ENCODE data around the gene FARS2.

Gene FARS2

DNA sequence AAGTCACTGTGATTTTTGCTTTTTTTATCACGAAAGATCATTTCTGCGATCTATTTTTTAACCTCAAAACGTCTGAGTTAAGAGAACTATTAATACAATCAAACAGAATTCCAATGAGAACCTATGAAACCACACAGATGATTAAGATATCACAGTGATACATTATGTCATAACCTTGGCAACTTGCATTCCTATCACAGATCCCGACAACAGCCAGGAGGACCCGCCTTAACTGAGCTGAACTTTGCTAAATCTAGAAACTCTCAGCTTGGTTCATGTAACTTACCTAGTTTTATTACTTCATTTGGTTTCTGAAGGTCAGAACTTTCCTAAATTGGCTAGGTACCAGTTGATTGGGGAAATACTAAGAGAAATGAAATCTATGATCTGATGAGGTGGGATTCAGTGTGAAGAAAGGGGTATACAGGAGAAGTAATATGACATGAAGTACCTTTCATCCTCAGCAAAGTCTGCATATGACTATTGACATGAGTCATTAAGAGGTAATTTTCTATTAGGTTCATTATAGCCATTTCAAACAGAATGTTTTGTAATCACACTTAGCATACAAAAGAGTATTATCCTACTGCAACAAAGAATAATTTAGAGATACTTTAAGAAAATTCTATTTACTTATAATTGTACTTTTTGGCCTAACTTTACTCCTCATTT is 11.7 kb upstream of the FARS2 start:
- no peak for DNase-seq

DNA sequence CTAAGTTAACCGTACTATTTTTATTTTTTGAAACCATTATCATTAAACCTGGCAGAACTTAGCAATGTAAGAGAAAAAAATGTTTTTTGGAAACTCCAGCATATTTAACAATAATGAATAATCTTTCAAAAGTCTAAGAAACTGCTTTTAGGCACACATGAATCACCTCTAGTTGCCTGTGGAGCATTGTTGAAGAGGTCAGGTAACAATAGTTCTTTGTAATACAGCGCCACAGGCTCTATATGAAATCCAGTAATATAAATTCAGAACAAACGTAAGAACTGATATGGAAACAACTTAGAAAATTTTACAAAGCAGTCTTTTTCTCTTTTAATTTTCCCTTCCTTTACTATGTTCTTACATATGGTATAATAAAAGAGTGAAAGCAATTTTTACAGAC is 10.9 kb upstream of the FARS2 start:
- DNase-seq, result no peak

DNA sequence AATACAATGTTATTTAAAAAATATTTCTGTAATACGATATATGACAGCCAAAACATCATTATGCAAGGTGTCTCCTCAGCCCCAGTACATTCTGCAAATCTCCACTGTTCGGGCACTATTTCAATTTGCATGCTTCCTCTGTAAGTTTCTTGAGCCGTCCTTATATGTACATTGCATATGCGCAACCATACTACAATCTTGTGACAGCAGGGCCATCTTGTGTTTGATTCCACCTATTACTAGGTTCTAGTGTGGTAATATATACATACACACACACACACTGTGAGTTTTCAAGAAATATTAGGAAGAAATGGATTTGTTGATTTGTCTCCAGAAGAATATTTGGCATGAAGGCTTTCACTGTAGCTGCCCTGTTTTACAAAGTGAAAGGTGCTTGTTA is 10.4 kb upstream of the FARS2 start:
- no peak for DNase-seq

DNA sequence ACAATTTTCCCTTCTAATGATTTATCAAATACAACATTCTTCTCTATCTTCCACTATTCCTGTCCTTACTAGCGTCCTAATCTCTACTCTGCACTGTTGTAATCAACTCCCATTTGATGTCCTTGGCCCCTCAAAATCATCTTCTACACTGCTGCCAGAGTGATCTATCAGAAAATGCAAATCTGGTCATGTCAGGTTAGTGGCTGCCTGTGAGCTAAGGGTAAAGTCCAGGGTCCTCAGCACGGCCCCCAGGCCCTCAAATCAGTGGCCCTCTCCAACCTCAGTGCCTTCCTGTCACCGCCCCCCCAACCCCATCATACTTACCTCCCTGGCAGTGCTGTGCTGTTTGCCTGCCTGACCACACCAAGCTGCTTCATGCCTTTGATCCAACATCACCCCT is 4.4 kb upstream of the FARS2 start:
- DNase-seq, result no peak

DNA sequence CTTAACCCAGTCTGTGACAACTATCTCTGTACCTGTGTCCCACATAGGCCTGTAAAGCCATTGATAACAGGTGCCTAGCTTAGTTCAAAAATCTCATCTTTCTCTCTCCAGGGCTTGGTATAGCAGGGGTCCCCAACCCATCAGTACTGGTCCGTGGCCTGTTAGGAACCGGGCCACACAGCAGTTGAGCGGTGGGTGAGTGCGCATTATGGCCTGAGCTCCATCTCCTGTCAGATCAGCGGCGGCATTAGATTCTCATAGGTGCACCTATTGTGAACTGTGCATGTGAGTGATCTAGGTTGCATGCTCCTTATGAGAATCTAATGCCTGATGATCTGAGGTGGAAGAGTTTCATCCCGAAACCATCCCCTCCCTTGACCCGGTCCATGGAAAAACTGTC is 3.9 kb upstream of the FARS2 start:
- DNase-seq, result no peak

DNA sequence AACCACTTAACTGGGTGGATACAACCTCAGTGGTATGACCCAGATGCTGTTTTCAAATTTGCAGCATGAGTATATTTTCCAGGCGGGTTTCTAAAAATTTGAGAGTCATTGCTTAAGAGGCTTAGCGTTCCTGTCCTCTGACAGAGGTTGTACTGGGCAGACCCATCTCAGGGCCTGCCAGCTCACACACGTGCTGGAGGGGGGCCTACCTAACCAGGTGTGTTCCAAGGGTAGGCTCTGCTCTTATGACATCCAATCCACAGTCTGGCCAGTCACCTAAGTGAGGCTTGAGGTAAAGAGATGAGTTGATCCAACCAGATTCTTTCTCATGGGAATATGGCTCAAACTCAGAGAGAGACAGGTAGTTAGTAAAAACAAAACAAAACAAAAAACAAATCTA is 1.9 kb upstream of the FARS2 start:
- DNase-seq, result no peak

DNA sequence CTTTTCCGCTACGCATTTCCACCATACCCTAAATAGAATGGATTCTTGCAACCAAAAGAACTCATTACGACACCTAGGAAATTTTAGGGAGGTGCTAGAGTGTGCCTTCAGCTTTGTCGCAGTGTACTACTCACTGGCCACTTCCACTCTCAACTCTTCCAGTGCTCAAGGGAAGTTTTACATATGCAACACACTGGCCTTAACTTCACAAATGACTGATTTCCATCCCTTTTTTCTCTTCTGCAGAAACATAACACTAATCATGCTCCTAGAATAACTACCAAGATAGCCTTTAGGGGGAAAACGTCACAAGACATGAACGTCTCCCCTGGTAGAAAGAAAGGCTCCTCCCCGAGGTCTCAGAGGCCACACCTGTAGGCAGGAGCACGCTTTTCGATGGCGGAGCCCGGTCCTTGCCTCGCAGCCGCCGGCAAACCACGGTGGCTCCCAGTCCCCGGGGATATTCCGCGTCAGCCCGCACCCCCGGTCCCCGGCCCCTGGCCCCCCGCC is 1.1 kb upstream of the FARS2 start:
- peak; percentile 73 for DNase-seq

DNA sequence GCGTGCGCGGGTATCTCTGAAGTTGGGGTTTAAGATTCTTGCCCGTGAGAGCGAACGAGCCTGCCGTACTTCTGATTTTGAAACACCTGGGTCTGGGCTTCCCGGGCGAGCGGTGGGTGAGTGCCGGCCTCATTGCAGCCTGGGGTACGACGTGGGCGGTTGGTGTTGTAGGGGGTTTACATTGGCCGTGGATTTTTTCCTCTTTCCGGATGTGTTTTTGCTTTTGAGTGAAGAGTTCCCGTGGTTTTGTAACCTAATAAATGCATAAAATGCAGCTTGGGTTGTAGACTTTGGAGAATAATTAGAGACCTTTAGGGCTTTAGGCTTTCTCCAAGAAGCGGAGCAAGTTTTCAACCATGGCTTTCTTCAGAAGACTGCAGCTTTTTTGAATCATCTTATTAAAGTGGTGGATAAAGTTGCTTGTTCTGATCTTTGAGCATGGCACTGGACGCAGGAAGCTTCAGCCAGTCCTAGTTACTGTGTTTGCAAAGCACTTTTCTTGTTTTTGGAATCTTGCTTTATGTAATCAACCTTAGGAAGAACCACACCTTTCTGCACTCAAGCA is 314 bp downstream of the FARS2 start:
- DNase-seq, result no peak

DNA sequence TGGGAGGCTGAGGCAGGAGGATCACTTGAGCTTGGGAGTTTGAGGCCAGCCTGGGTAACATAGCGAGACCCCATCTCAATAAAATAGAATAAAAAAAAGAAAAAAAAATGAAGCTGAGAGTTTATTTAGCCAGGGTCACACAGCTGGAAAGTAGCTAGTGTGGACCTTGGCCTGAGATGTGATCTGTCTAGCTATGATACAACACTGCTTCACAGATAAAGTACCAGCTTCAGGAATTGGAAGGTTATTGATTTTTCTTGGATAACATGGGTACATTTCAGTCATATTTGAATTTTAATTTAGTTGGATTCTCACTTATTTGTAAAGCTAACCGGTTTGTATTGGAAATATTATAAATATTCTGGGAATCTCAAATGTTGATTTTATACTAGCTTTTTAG is 5.1 kb downstream of the FARS2 start:
- no peak for DNase-seq

DNA sequence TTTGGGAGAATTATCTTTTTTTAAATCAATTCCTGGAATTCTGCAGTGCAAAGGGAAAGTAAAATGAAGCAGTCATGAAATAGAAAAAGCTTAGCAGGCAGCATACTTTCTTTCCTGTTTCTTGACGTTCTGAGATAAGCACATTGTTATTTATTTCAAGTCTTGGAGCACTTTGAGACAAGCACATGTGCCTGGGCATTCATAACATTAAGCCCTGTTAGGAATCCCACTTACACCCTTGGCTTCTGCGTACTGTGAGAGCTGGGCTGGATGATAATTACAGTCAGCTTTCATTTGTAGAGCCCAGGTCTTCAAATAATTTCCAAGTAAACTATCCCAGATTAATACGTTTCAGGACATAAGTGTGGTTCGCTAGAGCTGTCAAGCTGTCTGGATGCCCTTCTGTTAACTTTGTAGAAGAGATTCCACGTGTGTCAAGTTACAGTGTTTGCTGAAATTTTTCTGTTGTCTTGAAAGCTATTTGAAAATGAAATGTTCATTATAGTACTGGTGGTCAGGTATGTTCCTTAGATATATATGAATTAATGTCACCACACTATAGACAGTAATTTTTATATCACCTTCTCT is 8.9 kb downstream of the FARS2 start:
- DNase-seq, result no peak

DNA sequence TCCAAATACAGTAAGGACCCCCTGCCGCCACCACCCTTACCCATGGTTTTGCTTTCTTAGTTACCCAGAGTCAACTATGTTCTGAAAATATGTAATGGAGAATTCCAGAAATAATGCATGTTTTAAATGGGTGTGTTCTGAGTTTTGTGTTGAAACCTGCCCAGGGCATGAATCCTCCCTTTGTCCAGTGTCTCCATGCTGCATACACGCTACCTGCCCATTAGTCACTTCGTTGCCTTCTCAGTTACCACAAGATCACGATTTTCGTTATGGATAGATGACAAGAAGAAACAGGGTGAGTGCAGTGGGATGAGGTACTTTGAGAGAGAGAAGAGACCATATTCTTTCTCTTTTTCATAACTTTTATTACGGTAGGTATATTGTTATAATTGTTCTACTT is 10.6 kb downstream of the FARS2 start:
- DNase-seq, result no peak

DNA sequence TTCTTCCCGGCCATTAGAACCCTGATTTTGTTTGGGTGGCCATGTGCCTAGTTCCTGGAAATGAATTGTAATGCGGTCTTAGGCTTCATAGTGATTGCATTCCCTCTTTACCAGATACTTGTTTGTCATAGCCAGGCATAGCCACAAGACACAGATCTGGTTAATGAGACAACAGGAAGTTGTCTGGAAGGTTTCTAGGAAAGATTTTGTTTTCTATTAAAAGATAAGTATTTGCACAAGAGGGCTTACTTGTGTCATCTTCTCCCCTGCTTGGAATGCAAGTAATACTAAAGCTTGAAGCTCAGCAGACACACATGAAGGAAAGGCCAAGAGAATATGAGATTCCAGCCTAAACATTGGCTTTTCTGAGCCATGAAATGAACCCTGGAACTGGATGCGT is 12.9 kb downstream of the FARS2 start:
- DNase-seq, result no peak

DNA sequence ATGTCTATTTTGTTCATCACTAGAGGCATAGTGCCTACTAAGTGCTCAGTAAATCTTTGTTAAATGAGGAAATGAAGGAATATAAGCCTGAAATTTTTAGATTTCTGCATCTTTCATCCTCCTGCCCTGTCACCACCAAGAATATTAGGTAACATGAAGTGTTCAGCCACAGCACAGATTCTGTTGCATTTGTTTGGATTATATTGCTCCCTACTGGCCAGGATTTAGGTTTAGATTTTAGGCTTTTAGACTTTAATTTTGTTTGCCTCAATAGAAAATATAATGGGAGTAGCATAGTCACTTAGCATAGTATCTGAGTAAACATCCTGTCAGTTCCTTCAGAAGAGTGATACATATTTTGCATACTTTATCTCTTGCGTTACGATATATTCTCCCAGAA is 14.2 kb downstream of the FARS2 start:
- DNase-seq, result no peak

DNA sequence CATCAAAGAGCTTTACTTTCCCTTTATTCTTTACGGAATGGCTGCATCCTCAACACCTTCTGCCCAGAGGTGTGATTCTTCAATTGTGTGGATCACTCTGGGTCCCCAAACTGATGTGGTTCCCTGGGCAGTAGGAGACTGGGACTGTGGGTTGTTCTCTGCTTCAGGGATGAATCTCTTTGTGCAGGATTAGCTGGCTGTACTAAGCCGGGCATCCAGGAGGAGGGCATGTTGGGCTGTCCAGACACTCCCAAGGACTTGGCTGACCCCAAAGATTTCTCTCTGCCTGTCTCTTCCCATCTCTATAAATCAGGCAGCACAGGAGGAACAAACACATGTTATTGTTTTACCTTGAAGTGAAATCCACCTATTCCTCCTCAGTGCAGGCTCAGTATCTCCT is 15.3 kb downstream of the FARS2 start:
- DNase-seq, result no peak

DNA sequence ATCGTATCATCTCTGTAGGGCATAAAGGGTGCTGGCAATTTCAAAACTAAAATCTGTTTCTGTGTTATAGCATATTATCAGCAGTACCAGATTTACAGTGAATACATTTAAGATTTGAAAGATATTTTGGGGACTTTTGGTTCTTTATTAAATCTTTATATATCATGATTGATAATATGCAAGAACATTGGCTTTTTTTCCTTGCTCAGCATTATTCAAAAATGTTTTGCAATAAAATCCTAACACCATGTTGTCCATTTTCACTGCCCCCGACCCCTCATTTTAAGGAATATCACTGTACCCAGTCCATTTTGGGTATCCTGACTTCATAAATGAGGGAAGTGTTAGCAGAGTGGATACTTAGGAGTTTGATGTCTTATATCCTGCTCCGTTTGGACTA is 16.3 kb downstream of the FARS2 start:
- DNase-seq, result no peak

DNA sequence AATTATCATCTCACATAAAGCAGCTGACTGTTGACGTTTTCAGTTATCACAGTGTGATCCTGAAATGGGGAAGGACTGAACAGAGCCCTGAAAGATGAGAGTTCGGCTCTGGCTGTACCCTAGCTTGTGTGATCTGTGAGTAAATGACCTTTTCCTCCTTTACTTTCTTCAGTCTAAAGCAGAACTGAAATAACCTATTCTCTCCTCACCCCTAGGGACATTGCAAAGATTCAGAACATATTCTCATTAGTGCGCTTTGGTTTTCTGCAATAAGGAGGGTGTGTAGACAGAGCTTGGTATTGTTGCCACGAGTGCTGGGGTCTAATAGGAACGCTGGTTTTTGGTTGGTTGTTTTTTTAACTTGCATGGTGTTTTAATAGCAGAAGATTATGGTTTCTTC is 16.7 kb downstream of the FARS2 start:
- DNase-seq, result no peak

DNA sequence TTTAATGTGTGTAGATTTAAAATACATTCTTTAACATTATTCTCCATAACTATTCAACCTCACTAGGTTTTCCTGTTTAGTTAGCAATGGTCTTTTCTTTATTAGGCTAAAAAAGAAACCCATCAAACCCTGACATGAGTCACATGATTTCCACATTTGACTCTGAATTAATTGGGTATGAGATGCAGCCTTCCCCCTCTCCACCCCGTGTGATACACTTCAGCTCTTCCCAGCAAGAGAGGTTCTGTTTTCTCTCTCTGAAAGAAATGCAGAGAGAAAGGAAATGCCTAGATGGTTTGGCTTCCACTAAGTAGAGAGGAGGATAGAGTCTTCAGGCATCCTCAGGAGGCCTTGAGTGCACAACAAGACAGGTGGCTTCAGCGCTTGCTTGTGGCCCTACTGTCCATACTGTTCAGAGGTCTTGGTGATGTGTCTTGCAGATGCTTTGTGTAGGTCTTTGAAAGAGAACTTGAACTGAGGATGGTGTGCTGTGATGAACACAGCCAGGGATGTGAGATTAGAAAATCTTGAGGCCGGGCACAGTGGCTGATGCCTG is 17.3 kb downstream of the FARS2 start:
- no peak for DNase-seq

DNA sequence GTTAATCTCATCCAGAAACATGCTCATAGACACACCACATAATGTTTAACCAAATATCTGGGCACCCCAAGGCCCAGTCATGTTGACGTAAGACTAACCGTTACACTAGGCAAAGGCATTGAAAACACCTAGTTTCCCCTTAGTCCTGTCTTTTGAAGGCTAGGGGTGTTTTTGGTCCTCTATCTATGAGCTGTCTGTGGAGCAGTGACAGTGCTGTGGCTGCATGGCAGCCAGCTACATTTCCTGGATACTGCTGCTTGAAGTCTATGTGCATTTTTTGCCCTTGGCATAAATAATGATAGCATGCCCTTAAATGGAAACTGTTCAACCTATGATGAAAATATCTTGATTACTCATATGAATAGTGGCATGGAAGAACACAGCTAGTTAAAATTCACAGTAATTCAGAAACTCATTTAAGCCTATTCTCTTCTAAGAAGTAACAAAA is 18.6 kb downstream of the FARS2 start:
- no peak for DNase-seq

DNA sequence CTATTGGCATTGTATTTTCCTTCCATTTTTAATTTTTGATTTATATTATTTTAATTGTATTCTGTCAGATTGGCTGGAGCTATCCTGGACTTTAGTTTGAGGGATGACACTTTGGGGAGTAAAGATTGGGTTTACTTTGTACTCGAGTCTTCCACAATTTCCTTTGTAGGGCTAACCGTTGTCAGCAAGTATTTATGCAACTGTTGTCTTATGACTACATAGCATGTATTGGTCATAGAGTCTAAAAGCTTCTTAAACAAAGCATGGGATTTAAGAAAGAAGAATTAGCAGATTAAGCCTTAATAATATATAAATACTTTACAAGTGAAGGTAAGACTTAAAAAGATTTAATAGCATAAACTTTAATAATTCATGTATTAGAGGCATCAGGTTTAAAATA is 19.6 kb downstream of the FARS2 start:
- DNase-seq, result no peak

DNA sequence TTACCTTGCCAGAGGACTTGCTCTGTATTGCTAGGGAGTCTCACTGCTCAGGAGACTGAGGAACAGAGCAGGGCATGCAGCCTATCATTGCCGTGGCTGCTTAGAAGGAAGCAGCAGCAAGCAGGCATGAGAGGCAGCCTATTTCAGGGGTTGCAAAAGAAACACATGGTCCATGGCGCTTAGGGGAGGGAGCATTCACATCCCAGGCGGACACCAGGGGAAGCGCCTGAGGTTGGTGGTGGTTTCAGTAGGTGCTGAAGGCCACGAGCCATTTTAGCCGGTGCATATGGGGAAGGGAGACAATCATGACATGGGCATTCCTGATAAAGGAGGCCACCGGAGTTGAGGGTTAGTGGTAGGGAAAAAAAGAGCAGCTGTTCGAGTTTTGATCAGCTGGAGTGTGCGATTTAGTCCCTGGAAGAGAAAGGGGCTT is 20.9 kb downstream of the FARS2 start:
- DNase-seq, result no peak

DNA sequence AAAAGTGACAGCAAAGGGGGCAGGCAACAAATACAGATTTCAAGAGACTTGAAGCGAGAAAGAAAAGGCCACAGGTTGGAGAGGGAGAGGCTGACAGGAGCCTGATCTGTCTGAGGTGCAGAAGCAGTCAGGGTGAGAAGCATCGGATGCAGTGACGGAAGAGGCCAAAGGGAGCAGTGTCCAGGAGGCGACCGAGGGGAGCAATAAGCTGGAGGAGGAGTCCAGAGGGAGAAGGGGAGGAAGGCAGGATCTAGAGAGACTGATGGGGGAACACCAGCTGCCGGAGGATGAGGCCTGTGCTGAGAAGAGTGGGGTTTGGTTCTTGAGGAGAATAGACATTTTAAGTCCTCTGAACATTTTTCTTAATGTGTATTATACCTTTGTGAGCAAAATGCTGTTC is 23.8 kb downstream of the FARS2 start:
- no peak for DNase-seq

DNA sequence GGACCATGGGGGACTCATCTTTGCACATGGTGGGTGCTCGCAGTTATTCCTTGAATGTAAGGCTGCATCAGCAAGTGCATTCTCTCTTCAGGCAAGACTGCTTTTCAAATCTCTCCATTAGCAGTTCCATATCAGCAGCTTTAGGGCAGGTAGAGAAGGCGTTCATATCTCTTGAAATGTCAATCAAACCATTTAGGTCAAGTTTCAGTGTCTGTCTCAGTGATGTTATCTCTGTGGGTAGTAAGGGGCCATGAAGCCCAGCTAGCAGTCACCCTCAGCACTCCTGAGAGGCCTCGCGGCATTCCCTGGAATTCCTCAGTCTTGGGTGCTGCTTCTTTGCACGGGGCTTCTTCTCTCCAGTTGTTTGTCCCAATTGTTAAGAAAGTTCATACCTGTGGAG is 24.2 kb downstream of the FARS2 start:
- no peak for DNase-seq

DNA sequence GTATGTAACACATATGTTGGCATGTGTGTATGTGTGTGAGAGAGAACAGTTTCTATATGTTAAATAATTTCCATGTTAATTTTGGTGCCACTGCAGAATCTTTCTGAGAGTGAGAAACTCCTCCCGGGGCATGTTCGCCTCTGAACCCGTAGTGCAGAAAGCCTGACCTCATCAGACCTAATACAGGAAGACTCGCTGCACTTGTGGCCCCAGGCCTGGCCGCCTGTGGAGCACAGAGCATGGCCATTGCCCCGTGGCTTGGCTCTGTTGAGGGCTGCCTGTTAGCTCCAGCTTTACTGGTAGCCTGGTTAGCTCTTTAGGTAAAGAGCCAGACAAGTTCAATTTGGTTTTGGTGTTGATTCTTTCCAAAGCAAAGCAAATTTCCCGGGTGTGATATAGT is 25.5 kb downstream of the FARS2 start:
- no peak for DNase-seq

DNA sequence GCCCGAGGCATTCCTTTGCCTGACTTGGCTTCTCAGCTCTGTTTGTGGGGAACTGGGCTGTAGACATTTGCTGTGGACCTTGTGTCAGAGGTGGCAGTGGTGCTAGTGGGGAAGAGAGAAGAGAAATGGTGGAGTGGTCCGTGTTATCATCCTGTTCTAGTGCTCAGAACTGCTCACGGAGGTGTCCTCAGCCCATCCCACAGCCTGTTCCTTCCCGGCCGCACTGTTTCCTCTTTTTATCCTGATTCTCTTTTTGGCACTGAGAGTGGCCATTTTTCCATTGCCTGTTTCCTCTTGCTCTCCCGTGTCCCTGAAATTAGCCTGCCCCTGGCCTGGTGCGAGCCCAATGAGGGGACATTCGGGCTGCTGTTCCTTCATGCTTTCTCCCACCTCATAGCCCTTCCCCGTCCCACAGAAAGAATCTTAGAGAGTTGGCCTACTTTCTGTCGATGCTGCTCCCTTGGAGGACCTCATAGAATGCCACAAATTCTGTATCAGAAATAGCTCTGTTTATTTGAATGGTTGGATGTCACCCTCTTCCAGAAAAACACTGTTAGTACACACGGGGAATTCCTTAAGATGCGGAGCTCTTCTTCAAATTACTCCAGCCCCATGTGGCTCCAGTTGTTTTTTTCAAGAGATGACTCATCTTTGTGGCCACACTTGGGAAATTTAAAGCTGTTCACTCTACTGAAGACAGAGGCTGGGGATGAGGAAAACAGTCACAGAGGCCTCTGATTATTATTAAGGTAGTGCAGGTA is 26.1 kb downstream of the FARS2 start:
- no peak for DNase-seq
